Mesendoderm (in vitro differentiated cells): ENCODE measurements around the gene MCF2L2.
A peak's percentile ranks its signal among the peaks of the same experiment; 100 is the strongest.

Experiments used
- DNase-seq: peaks from one replicate; pipeline ENCODE4 v3.0.0; 2013
- H2AK5ac ChIP-seq: 2 replicates; pipeline ENCODE4 v1.6.1; 2013; ENCODE audit warnings: low read length, inconsistent platforms
- H2BK120ac ChIP-seq: 2 replicates; pipeline ENCODE4 v1.6.1; 2013; ENCODE audit warnings: low read depth, mild to moderate bottlenecking, low read length, moderate library complexity, mixed read lengths
- H2BK15ac ChIP-seq: replicated peaks from 2 replicates; pipeline ENCODE4 v1.6.1; 2013; ENCODE audit warnings: low read depth, mild to moderate bottlenecking, moderate library complexity
- H2BK5ac ChIP-seq: 2 replicates; pipeline ENCODE4 v1.6.1; 2013; ENCODE audit warnings: low read length, inconsistent platforms
- H3K18ac ChIP-seq: 2 replicates; pipeline ENCODE4 v1.6.1; 2013; ENCODE audit warnings: mild to moderate bottlenecking, low read length, mixed read lengths
- H3K23ac ChIP-seq: one replicate; pipeline ENCODE4 v1.6.1; 2013; ENCODE audit warnings: low read length
- H3K27ac ChIP-seq: 2 replicates; pipeline ENCODE4 v1.5.1; 2013; ENCODE audit warnings: low read depth, mild to moderate bottlenecking, inconsistent platforms, low read length, moderate library complexity
- H3K27me3 ChIP-seq: 2 replicates; pipeline ENCODE4 v1.6.1; 2013; ENCODE audit warnings: low read length, control low read depth, mild to moderate bottlenecking, inconsistent platforms; ENCODE audit not compliant: insufficient read depth, poor library complexity
- H3K36me3 ChIP-seq: 2 replicates; pipeline ENCODE4 v1.6.1; 2013; ENCODE audit warnings: low read length, inconsistent platforms; ENCODE audit not compliant: control insufficient read depth, insufficient read depth
- H3K4ac ChIP-seq: one replicate; pipeline ENCODE4 v1.6.1; 2013; ENCODE audit warnings: low read depth, mild to moderate bottlenecking, low read length, moderate library complexity
- H3K4me1 ChIP-seq: 2 replicates; pipeline ENCODE4 v1.6.1; 2013; ENCODE audit warnings: low read depth, low read length, inconsistent platforms; ENCODE audit not compliant: control insufficient read depth
- H3K4me2 ChIP-seq: 2 replicates; pipeline ENCODE4 v1.6.1; 2013; ENCODE audit warnings: low read length
- H3K4me3 ChIP-seq: 2 replicates; pipeline ENCODE4 v1.5.1; 2013; ENCODE audit warnings: mild to moderate bottlenecking, low read length
- H3K56ac ChIP-seq: one replicate; pipeline ENCODE4 v1.6.1; 2013; ENCODE audit warnings: low read length
- H3K79me1 ChIP-seq: 2 replicates; pipeline ENCODE4 v1.6.1; 2013; ENCODE audit warnings: low read length, inconsistent platforms
- H3K79me2 ChIP-seq: 2 replicates; pipeline ENCODE4 v1.6.1; 2013; ENCODE audit warnings: mild to moderate bottlenecking, low read length; ENCODE audit not compliant: control insufficient read depth, insufficient read depth
- H3K9ac ChIP-seq: 2 replicates; pipeline ENCODE4 v1.6.1; 2013; ENCODE audit warnings: low read length, inconsistent platforms
- H4K5ac ChIP-seq: one replicate; pipeline ENCODE4 v1.6.1; 2013; ENCODE audit warnings: low read length
- H4K8ac ChIP-seq: one replicate; pipeline ENCODE4 v1.6.1; 2013; ENCODE audit warnings: low read depth, mild to moderate bottlenecking, control low read depth, low read length, moderate library complexity
- WGBS: extraction: QIAGEN DNeasy Blood & Tissue Kit; methylation state at CpG from one replicate; pipeline ENCODE4 v1.1.7; 2013; ENCODE audit warnings: low lambda C conversion rate, missing lambda C conversion rate; ENCODE audit not compliant: insufficient coverage; ENCODE audit errors: extremely low coverage; 5-methylcytosine and 5-hydroxymethylcytosine counted together

The MCF2L2 gene

GRCh38 chr3:183460081-183461055 lies 31.9 kb upstream of the MCF2L2 start:
- Histone ChIP-seq H2BK5ac (no peak overlapping the region), H2AK5ac (no peak overlapping the region), H3K4me1 (no peaks in the 10 kb centered on the region), H3K4ac (no peak overlapping the region), H3K27me3 (no peaks in the 10 kb centered on the region), H3K79me2 (no peaks in the 10 kb centered on the region), H3K56ac (no peak overlapping the region), H2BK120ac (no peak overlapping the region), H3K4me3 (no peak overlapping the region), H4K8ac (no peak overlapping the region), H3K4me2 (no peak overlapping the region), H3K27ac (no peak overlapping the region), H3K79me1 (no peaks in the 10 kb centered on the region), H2BK15ac (no peak overlapping the region), H3K9ac (no peak overlapping the region), H3K23ac (no peak overlapping the region), H3K18ac (no peak overlapping the region), H4K5ac (no peak overlapping the region), H3K36me3 (no peaks in the 10 kb centered on the region)
- DNase-seq: peak; percentile 10
- no CpG with 5 or more reads among the region's 7 CpGs for WGBS

- WGBS: no CpG with 5 or more reads among the region's 5 CpGs
- no peak overlapping the region for H2AK5ac ChIP-seq
- H3K4ac ChIP-seq: no peak overlapping the region
- H3K4me2 ChIP-seq: no peak overlapping the region
- H2BK120ac ChIP-seq: no peak overlapping the region
- no peak overlapping the region for H3K18ac ChIP-seq
- no peak overlapping the region for H2BK15ac ChIP-seq
- no peak overlapping the region for H3K4me3 ChIP-seq
- H2BK5ac ChIP-seq: no peak overlapping the region
- no peaks in the 10 kb centered on the region for H3K79me2 ChIP-seq
- no peak overlapping the region for H3K27ac ChIP-seq
- H3K4me1 ChIP-seq: no peaks in the 10 kb centered on the region
- H4K8ac ChIP-seq: no peak overlapping the region
- H3K36me3 ChIP-seq: peaks cover 5% of the 10 kb centered on the region
- no peak overlapping the region for H3K9ac ChIP-seq
- no peak overlapping the region for H4K5ac ChIP-seq
- H3K56ac ChIP-seq: no peak overlapping the region
- DNase-seq: no peak
- H3K27me3 ChIP-seq: no peaks in the 10 kb centered on the region
- H3K23ac ChIP-seq: no peak overlapping the region
- no peaks in the 10 kb centered on the region for H3K79me1 ChIP-seq
Measured at GRCh38 chr3:183455089-183455488, 26.7 kb upstream of the MCF2L2 start.

DNA sequence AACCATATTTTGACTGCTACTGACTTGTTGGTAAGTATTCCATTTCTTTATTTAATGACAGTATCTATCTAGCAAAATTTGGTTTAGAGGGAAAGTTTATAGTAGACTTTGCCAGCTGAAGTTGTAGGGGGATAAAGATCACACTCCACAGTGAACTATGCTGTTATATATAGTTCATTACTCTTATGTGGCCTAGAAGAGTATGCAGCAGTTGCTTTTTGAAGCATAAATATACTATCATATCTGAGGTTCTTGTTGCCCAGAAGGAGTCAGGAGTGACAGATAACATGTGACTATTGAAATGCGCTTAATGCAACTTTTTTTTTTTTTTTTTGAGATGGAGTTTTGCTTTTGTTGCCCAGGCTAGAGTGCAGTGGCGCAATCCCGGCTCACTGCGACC lies 25.6 kb upstream of the MCF2L2 start:
- peaks cover 5% of the 10 kb centered on the region for H3K79me2 ChIP-seq
- peaks cover 5% of the 10 kb centered on the region for H3K36me3 ChIP-seq
- no peak overlapping the region for H3K27ac ChIP-seq
- H3K18ac ChIP-seq: no peak overlapping the region
- peaks cover 3% of the 10 kb centered on the region for H3K79me1 ChIP-seq
- H3K4me1 ChIP-seq: peaks cover 2% of the 10 kb centered on the region
- no peak overlapping the region for H4K5ac ChIP-seq
- no peak overlapping the region for H2BK120ac ChIP-seq
- H3K56ac ChIP-seq: no peak overlapping the region
- DNase-seq: no peak
- H3K27me3 ChIP-seq: no peaks in the 10 kb centered on the region
- H3K4me2 ChIP-seq: no peak overlapping the region
- no peak overlapping the region for H3K4me3 ChIP-seq
- H2AK5ac ChIP-seq: no peak overlapping the region
- H2BK5ac ChIP-seq: no peak overlapping the region
- no CpG with 5 or more reads among the region's 4 CpGs for WGBS
- no peak overlapping the region for H3K23ac ChIP-seq
- H2BK15ac ChIP-seq: no peak overlapping the region
- no peak overlapping the region for H3K9ac ChIP-seq
- no peak overlapping the region for H4K8ac ChIP-seq
- H3K4ac ChIP-seq: no peak overlapping the region

- H4K8ac ChIP-seq: no peak overlapping the region
- H4K5ac ChIP-seq: no peak overlapping the region
- no CpG with 5 or more reads among the region's 1 CpG for WGBS
- no peaks in the 10 kb centered on the region for H3K27me3 ChIP-seq
- peaks cover 2% of the 10 kb centered on the region for H3K36me3 ChIP-seq
- H3K23ac ChIP-seq: no peak overlapping the region
- H3K56ac ChIP-seq: peak overlapping the region; percentile 65
- peaks cover 6% of the 10 kb centered on the region for H3K79me1 ChIP-seq
- no peak overlapping the region for H2BK5ac ChIP-seq
- no peak overlapping the region for H2BK120ac ChIP-seq
- H3K4me1 ChIP-seq: peaks cover 2% of the 10 kb centered on the region
- no peak overlapping the region for H3K27ac ChIP-seq
- peak overlapping the region; percentile 25 for H2AK5ac ChIP-seq
- H3K4ac ChIP-seq: no peak overlapping the region
- no peak overlapping the region for H3K18ac ChIP-seq
- no peak overlapping the region for H3K4me3 ChIP-seq
- no peak overlapping the region for H2BK15ac ChIP-seq
- H3K4me2 ChIP-seq: peak overlapping the region; percentile 22
- peak overlapping the region; percentile 61 for H3K9ac ChIP-seq
- no peak for DNase-seq
- H3K79me2 ChIP-seq: peaks cover 10% of the 10 kb centered on the region
Measured at GRCh38 chr3:183449791-183450190, 21.4 kb upstream of the MCF2L2 start.

DNA sequence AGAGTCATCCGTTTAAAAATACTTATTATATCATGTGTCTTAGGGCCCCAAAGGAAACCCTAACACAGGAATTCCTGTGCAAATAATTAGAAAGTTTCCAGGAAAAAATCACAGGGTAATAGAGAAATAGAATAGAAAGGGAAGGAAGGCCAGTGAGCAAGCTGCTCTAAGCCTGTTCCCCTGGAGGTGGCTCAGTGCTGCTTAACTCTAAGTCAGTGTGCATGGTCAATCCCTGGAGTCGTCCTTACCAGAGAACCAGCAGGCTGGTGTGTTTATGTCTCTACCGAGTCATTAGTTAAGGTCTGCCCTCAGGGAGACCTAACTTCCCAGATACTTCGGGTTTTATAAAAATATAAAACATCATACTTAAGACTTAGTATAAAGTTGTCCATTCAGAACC lies 21.0 kb upstream of the MCF2L2 start:
- no peaks in the 10 kb centered on the region for H3K27me3 ChIP-seq
- peak; percentile 60 for DNase-seq
- H3K4me2 ChIP-seq: no peak overlapping the region
- peaks cover 2% of the 10 kb centered on the region for H3K36me3 ChIP-seq
- H2BK5ac ChIP-seq: no peak overlapping the region
- no peak overlapping the region for H3K27ac ChIP-seq
- WGBS: no CpG with 5 or more reads among the region's 4 CpGs
- H2BK15ac ChIP-seq: no peak overlapping the region
- H3K23ac ChIP-seq: no peak overlapping the region
- H4K5ac ChIP-seq: no peak overlapping the region
- peak overlapping the region; percentile 57 for H3K9ac ChIP-seq
- H3K4me1 ChIP-seq: peaks cover 2% of the 10 kb centered on the region
- peak overlapping the region; percentile 58 for H3K56ac ChIP-seq
- no peak overlapping the region for H2AK5ac ChIP-seq
- H3K4me3 ChIP-seq: no peak overlapping the region
- no peak overlapping the region for H3K18ac ChIP-seq
- H3K4ac ChIP-seq: no peak overlapping the region
- H3K79me1 ChIP-seq: peaks cover 6% of the 10 kb centered on the region
- H3K79me2 ChIP-seq: peaks cover 10% of the 10 kb centered on the region
- no peak overlapping the region for H4K8ac ChIP-seq
- no peak overlapping the region for H2BK120ac ChIP-seq
